Panc1 (cell line): ENCODE data around the gene CTRB1.

Experiments used
- CTCF ChIP-seq: fragments of 450-650 bp; IDR thresholded peaks from 2 replicates; pipeline ENCODE4 v1.5.1; 2017; ENCODE audit warnings: mild to moderate bottlenecking
- POLR2AphosphoS5 ChIP-seq: IDR thresholded peaks from 2 replicates; pipeline ENCODE4 v1.6.1; 2012; ENCODE audit warnings: mild to moderate bottlenecking, low read depth, low read length, moderate library complexity
- REST ChIP-seq, 2 experiments: IDR thresholded peaks; 2 replicates each; pipeline ENCODE4 v1.6.1; 2011 to 2012; ENCODE audit warnings: low read depth in 2 of 2, control low read depth in 1 of 2, low read length in 1 of 2, mild to moderate bottlenecking in 1 of 2, moderate library complexity in 1 of 2; ENCODE audit not compliant: insufficient read depth in 1 of 2
- SIN3A ChIP-seq: IDR thresholded peaks from 2 replicates; pipeline ENCODE4 v1.6.1; 2012; ENCODE audit warnings: low read depth, mild to moderate bottlenecking, low read length, moderate library complexity, borderline replicate concordance; ENCODE audit not compliant: insufficient read depth
- TCF7L2 ChIP-seq: IDR thresholded peaks from 2 replicates; pipeline ENCODE4 v1.6.1; 2011; ENCODE audit warnings: mild to moderate bottlenecking, low read depth, low read length, inconsistent platforms

GRCh38 chr16:75250809-75251279, 32.1 kb downstream of the CTRB1 start:
- TF ChIP-seq CTCF (no peak), REST (IDR thresholded peaks at IDR 0.05; ENCODE audit: insufficient read depth in 1 of 2, low read depth in 2 of 2, low read length in 1 of 2) (no peak), POLR2AphosphoS5 (no peak), SIN3A (no peak), TCF7L2 (no peak)
